Stimulated activated CD8-positive, alpha-beta memory T cell treated with anti-CD3 and anti-CD28 coated beads, Interleukin-7, amount 100 ng/mL, for 1 hour (primary cell): Measurements from ENCODE around the gene FGF7.
"Not testable (repeated sequence)": the region's sequence is repeated elsewhere in the genome, so short reads cannot be mapped to it uniquely, and the experiment has no call there.

Experiments used
- DNase-seq, 2 donors: peaks; one replicate each; pipeline ENCODE4 v3.0.0-alpha.2; 2020; ENCODE audit warnings: low read depth in 2 of 2

FGF7 gene

GRCh38 chr15:49492830-49493229 is 69.8 kb downstream of the FGF7 start:
- no peak for DNase-seq

- DNase-seq: no peak
These were observed 71.8 kb downstream of the FGF7 start for GRCh38 chr15:49494842-49495241.

GRCh38 chr15:49495993-49496753 is 73.1 kb downstream of the FGF7 start:
- DNase-seq: no peak

GRCh38 chr15:49501586-49501985 is 78.5 kb downstream of the FGF7 start:
- DNase-seq: no peak

- DNase-seq: no peak
These were observed 83.3 kb downstream of the FGF7 start for GRCh38 chr15:49506341-49506740.

GRCh38 chr15:49507261-49507660 is 84.2 kb downstream of the FGF7 start:
- DNase-seq: no peak

GRCh38 chr15:49512739-49513138 is 89.7 kb downstream of the FGF7 start:
- DNase-seq: not testable (repeated sequence)

- no peak for DNase-seq
These were observed 98.8 kb downstream of the FGF7 start for GRCh38 chr15:49521802-49522201.

- DNase-seq: no peak
These were observed 105.2 kb downstream of the FGF7 start for GRCh38 chr15:49528289-49528688.

DNA sequence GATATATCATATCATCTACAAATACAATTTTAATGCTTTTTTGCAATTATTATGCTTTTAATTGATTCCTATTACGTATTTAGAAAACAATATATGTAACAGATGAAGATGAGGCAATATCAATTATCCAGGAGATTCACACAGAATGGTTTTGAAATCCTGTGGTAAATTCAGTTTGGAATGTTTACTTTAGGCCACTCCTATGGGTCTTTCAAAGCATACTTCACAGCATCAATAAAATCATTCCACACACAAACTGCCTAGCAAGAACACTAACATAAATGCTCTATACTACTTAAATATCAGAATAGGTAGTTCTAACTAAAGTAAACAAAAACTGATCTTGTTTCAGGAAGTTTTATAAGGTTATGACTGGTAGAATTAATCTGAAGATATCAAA is 107.0 kb downstream of the FGF7 start:
- DNase-seq: no peak
